Neuronal stem cell (in vitro differentiated cells): ENCODE results near the gene OMD. TPM values are rescaled to one million over a fixed set of nuclear protein-coding genes. Genes with fewer than 3 reads are reported as not detected.

Experiments used
- DNase-seq: peaks from one replicate; pipeline ENCODE4 v3.0.0-alpha.2; 2013; ENCODE audit warnings: low spot score
- H2AFZ ChIP-seq: one replicate; pipeline ENCODE4 v1.6.1; 2013; ENCODE audit warnings: mild to moderate bottlenecking, low read length, inconsistent platforms
- H2AK5ac ChIP-seq: 2 replicates; pipeline ENCODE4 v1.6.1; 2013; ENCODE audit warnings: low read depth, mild to moderate bottlenecking, inconsistent platforms, low read length, moderate library complexity, mixed read lengths
- H2BK120ac ChIP-seq: 2 replicates; pipeline ENCODE4 v1.6.1; 2013; ENCODE audit warnings: low read depth, mild to moderate bottlenecking, inconsistent platforms, low read length, moderate library complexity, mixed read lengths
- H2BK12ac ChIP-seq: one replicate; pipeline ENCODE4 v1.6.1; 2013; ENCODE audit warnings: low read length, inconsistent platforms
- H2BK15ac ChIP-seq: 2 replicates; pipeline ENCODE4 v1.6.1; 2013; ENCODE audit warnings: mild to moderate bottlenecking, low read length, inconsistent platforms, mixed read lengths
- H2BK5ac ChIP-seq: one replicate; pipeline ENCODE4 v1.6.1; 2013; ENCODE audit warnings: inconsistent platforms, mild to moderate bottlenecking, low read length, moderate library complexity
- H3K14ac ChIP-seq: one replicate; pipeline ENCODE4 v1.6.1; 2013; ENCODE audit warnings: low read length, inconsistent platforms
- H3K18ac ChIP-seq: 2 replicates; pipeline ENCODE4 v1.6.1; 2013; ENCODE audit warnings: low read length, inconsistent platforms
- H3K23ac ChIP-seq: 2 replicates; pipeline ENCODE4 v1.6.1; 2013; ENCODE audit warnings: low read depth, mild to moderate bottlenecking, mixed read lengths, low read length, inconsistent platforms; ENCODE audit not compliant: poor library complexity
- H3K27ac ChIP-seq: replicated peaks from 3 replicates; pipeline ENCODE4 v1.5.1; 2013; ENCODE audit warnings: low read length, inconsistent platforms
- H3K27me3 ChIP-seq, 3 experiments: 2 replicates each; pipeline ENCODE4 v1.6.1; 2013; ENCODE audit warnings: low read length in 3 of 3, mild to moderate bottlenecking in 2 of 3, inconsistent platforms in 1 of 3, low read depth in 1 of 3, mixed read lengths in 1 of 3, moderate library complexity in 1 of 3; ENCODE audit not compliant: control insufficient read depth in 3 of 3, insufficient read depth in 3 of 3
- H3K36me3 ChIP-seq, 2 donors: replicated peaks in 1 of 2; 2 replicates each; pipeline ENCODE4 v1.6.1; 2013; ENCODE audit warnings: low read length in 2 of 2; ENCODE audit not compliant: control insufficient read depth in 2 of 2, insufficient read depth in 2 of 2
- H3K4ac ChIP-seq: 2 replicates; pipeline ENCODE4 v1.6.1; 2013; ENCODE audit warnings: inconsistent platforms, mild to moderate bottlenecking, low read length, moderate library complexity
- H3K4me1 ChIP-seq, 2 donors: 1 replicate in 1 of 2; 2 replicates in 1 of 2; pipeline ENCODE4 v1.6.1; 2013; ENCODE audit warnings: low read length in 2 of 2, low read depth in 1 of 2; ENCODE audit not compliant: control insufficient read depth in 2 of 2, insufficient read depth in 1 of 2
- H3K4me2 ChIP-seq: one replicate; pipeline ENCODE4 v1.6.1; 2013; ENCODE audit warnings: mild to moderate bottlenecking, low read length, inconsistent platforms; ENCODE audit not compliant: insufficient read depth, poor library complexity, severe bottlenecking
- H3K4me3 ChIP-seq, 2 donors: 2 replicates each; pipeline ENCODE4 v1.5.1; 2013; ENCODE audit warnings: low read length in 2 of 2, mild to moderate bottlenecking in 2 of 2, inconsistent platforms in 1 of 2, moderate library complexity in 1 of 2
- H3K79me1 ChIP-seq: one replicate; pipeline ENCODE4 v1.6.1; 2013; ENCODE audit warnings: low read depth, mild to moderate bottlenecking, inconsistent platforms, low read length, moderate library complexity
- H3K9ac ChIP-seq: one replicate; pipeline ENCODE4 v1.6.1; 2013; ENCODE audit warnings: mild to moderate bottlenecking, low read depth, low read length, inconsistent platforms; ENCODE audit not compliant: poor library complexity
- H3K9me3 ChIP-seq, 2 donors: replicated peaks in 1 of 2; 2 replicates each; pipeline versions ENCODE3 to v1.6.1; 2013; ENCODE audit warnings: low read length in 2 of 2, mild to moderate bottlenecking in 2 of 2, inconsistent platforms in 1 of 2, low read depth in 1 of 2, mixed read lengths in 1 of 2, moderate library complexity in 1 of 2; ENCODE audit not compliant: control insufficient read depth in 2 of 2, insufficient read depth in 1 of 2
- H4K8ac ChIP-seq: one replicate; pipeline ENCODE4 v1.6.1; 2013; ENCODE audit warnings: low read depth, mild to moderate bottlenecking, inconsistent platforms, low read length, moderate library complexity
- H4K91ac ChIP-seq: one replicate; pipeline ENCODE4 v1.6.1; 2013; ENCODE audit warnings: low read length, low read depth, mild to moderate bottlenecking, inconsistent platforms; ENCODE audit not compliant: poor library complexity
- WGBS, 2 donors: extraction: QIAGEN DNeasy Blood & Tissue Kit; methylation state at CpG; one replicate each; pipeline ENCODE4 v1.1.7; 2013; ENCODE audit warnings: missing lambda C conversion rate in 2 of 2, mixed read lengths in 1 of 2; ENCODE audit not compliant: insufficient read length in 2 of 2, insufficient replicate concordance in 1 of 2; ENCODE audit errors: extremely low coverage in 2 of 2; 5-methylcytosine and 5-hydroxymethylcytosine counted together
- polyA plus RNA-seq, 2 experiments: library from polyadenylated mRNA; stranded (reverse); fragments of 200-250 nt; gene quantifications; one replicate each; pipeline ENCODE4 v1.2.3, GENCODE V29; 2013

OMD gene
- polyA plus RNA-seq (2013, experiment 1 of 2) = not detected
- polyA plus RNA-seq (2013, experiment 2 of 2) = not detected

GRCh38 chr9:92424340-92424739 lies at the start of gene OMD:
Gene OMD, minus strand, starts transcription at chr9:92424471. Its CDS starts 6,913 bp downstream, at chr9:92417558.
- H3K27me3 ChIP-seq = no peaks in the 10 kb centered on the region
- no peak within 1 kb of the TSS for H2BK120ac ChIP-seq
- H2AK5ac ChIP-seq = no peak within 1 kb of the TSS
- H3K4me1 ChIP-seq = no peaks in the 10 kb centered on the region
- no peak within 1 kb of the TSS for H2BK15ac ChIP-seq
- no peak within 1 kb of the TSS for H2BK5ac ChIP-seq
- H3K4me2 ChIP-seq = no peak within 1 kb of the TSS
- no peak within 1 kb of the TSS for H4K91ac ChIP-seq
- no peaks in the 10 kb centered on the region for H3K9me3 ChIP-seq
- no peak for DNase-seq
- H2BK12ac ChIP-seq = no peak within 1 kb of the TSS
- no peak within 1 kb of the TSS for H3K4ac ChIP-seq
- H3K4me3 ChIP-seq = no peak within 1 kb of the TSS
- H3K18ac ChIP-seq = no peak within 1 kb of the TSS
- H4K8ac ChIP-seq = no peak within 1 kb of the TSS
- no peaks in the 10 kb centered on the region for H3K36me3 ChIP-seq
- no peak within 1 kb of the TSS for H3K14ac ChIP-seq
- H2AFZ ChIP-seq = no peak within 1 kb of the TSS
- H3K9ac ChIP-seq = no peak within 1 kb of the TSS
- WGBS, 2 donors = no CpG with 5 or more reads among the region's 1 CpG
- no peak within 1 kb of the TSS for H3K27ac ChIP-seq
- H3K79me1 ChIP-seq = no peaks in the 10 kb centered on the region
- no peak within 1 kb of the TSS for H3K23ac ChIP-seq

GRCh38 chr9:92468206-92468605 lies 43.9 kb upstream of the OMD start:
- Histone ChIP-seq H3K4ac (no peak overlapping the region), H4K91ac (no peak overlapping the region), H2BK15ac (no peak overlapping the region), H2AFZ (no peak overlapping the region), H3K27me3 (no peaks in the 10 kb centered on the region), H2BK5ac (no peak overlapping the region), H3K79me1 (no peaks in the 10 kb centered on the region), H2BK12ac (no peak overlapping the region), H3K14ac (no peak overlapping the region), H3K23ac (no peak overlapping the region), H2AK5ac (no peak overlapping the region), H3K9ac (no peak overlapping the region), H4K8ac (no peak overlapping the region), H3K9me3 (peaks cover 0 to 2% of the 10 kb centered on the region in 2 donors), H3K18ac (no peak overlapping the region), H3K4me3 (no peak overlapping the region), H3K27ac (no peak overlapping the region), H3K4me2 (no peak overlapping the region), H3K4me1 (no peaks in the 10 kb centered on the region), H2BK120ac (no peak overlapping the region), H3K36me3 (no peaks in the 10 kb centered on the region)
- DNase-seq = no peak
- no CpG with 5 or more reads among the region's 2 CpGs for WGBS, 2 donors

- no peak overlapping the region for H2BK15ac ChIP-seq
- DNase-seq = no peak
- H2BK12ac ChIP-seq = no peak overlapping the region
- no peak overlapping the region for H3K18ac ChIP-seq
- WGBS, 2 donors = no CpG with 5 or more reads among the region's 2 CpGs
- H3K27me3 ChIP-seq = no peaks in the 10 kb centered on the region
- no peaks in the 10 kb centered on the region for H3K36me3 ChIP-seq
- no peak overlapping the region for H2BK5ac ChIP-seq
- no peak overlapping the region for H3K27ac ChIP-seq
- no peak overlapping the region for H3K23ac ChIP-seq
- no peak overlapping the region for H3K14ac ChIP-seq
- H3K79me1 ChIP-seq = no peaks in the 10 kb centered on the region
- no peak overlapping the region for H2BK120ac ChIP-seq
- H3K9me3 ChIP-seq = peaks cover 0 to 2% of the 10 kb centered on the region in 2 donors
- H4K8ac ChIP-seq = no peak overlapping the region
- no peak overlapping the region for H3K4me3 ChIP-seq
- H3K4me1 ChIP-seq = no peaks in the 10 kb centered on the region
- no peak overlapping the region for H3K4ac ChIP-seq
- H2AK5ac ChIP-seq = no peak overlapping the region
- no peak overlapping the region for H3K4me2 ChIP-seq
- no peak overlapping the region for H2AFZ ChIP-seq
- no peak overlapping the region for H4K91ac ChIP-seq
- H3K9ac ChIP-seq = no peak overlapping the region
These were observed 43.2 kb upstream of the OMD start for GRCh38 chr9:92467511-92467910.

GRCh38 chr9:92467041-92467440 lies 42.8 kb upstream of the OMD start:
- Histone ChIP-seq H3K23ac (no peak overlapping the region), H2AK5ac (no peak overlapping the region), H4K8ac (no peak overlapping the region), H2BK5ac (no peak overlapping the region), H4K91ac (no peak overlapping the region), H2BK120ac (no peak overlapping the region), H3K9ac (no peak overlapping the region), H3K36me3 (no peaks in the 10 kb centered on the region), H3K9me3 (peaks cover 0 to 2% of the 10 kb centered on the region in 2 donors), H2AFZ (no peak overlapping the region), H3K27me3 (no peaks in the 10 kb centered on the region), H3K27ac (no peak overlapping the region), H3K4me3 (no peak overlapping the region), H3K14ac (no peak overlapping the region), H3K4me2 (no peak overlapping the region), H2BK15ac (no peak overlapping the region), H2BK12ac (no peak overlapping the region), H3K4me1 (no peaks in the 10 kb centered on the region), H3K4ac (no peak overlapping the region), H3K18ac (no peak overlapping the region), H3K79me1 (no peaks in the 10 kb centered on the region)
- no peak for DNase-seq
- no CpG with 5 or more reads among the region's 1 CpG for WGBS, 2 donors
